DOHH2 (cell line): ENCODE data around the gene LRP11.

Source experiments
- EZH2phosphoT487 ChIP-seq: fragments of 200-600 bp; sonication (generic); IDR thresholded peaks from 2 replicates; pipeline ENCODE4 v1.6.1; 2017; ENCODE audit warnings: borderline replicate concordance, mild to moderate bottlenecking, antibody characterized with exemption, low read length, moderate library complexity, mixed read lengths
- TF ChIP-seq, protein P1 (sequence below): fragments of 200-600 bp; sonication (generic); IDR thresholded peaks from one replicate; pipeline ENCODE4 v1.5.1; 2014; ENCODE audit warnings: antibody characterized with exemption, mild to moderate bottlenecking, low read depth, low read length; ENCODE audit not compliant: poor library complexity, severe bottlenecking

DNA sequence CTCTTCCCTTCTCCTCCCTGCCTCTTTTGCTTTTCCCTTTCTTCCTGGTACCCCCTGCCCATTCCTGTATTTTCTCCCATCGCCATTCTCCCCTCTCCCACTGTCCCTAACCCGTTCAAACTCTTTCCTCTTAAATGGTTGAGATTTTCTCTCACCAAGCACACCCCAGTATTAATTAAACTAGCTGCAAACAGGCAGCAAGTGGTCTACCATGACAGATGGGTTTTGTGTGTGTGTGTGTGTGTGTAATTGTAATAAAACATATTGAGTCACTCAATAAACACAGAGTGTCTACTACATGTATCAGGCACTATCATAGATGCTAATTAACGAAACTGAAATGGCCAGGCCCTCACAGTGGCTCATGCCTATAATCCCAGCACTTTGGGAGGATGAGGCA, 27.1 kb upstream of the LRP11 start:
- TF ChIP-seq, protein P1, sequence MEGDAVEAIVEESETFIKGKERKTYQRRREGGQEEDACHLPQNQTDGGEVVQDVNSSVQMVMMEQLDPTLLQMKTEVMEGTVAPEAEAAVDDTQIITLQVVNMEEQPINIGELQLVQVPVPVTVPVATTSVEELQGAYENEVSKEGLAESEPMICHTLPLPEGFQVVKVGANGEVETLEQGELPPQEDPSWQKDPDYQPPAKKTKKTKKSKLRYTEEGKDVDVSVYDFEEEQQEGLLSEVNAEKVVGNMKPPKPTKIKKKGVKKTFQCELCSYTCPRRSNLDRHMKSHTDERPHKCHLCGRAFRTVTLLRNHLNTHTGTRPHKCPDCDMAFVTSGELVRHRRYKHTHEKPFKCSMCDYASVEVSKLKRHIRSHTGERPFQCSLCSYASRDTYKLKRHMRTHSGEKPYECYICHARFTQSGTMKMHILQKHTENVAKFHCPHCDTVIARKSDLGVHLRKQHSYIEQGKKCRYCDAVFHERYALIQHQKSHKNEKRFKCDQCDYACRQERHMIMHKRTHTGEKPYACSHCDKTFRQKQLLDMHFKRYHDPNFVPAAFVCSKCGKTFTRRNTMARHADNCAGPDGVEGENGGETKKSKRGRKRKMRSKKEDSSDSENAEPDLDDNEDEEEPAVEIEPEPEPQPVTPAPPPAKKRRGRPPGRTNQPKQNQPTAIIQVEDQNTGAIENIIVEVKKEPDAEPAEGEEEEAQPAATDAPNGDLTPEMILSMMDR = no peak
- TF ChIP-seq EZH2phosphoT487 = no peak
